Head of caudate nucleus (tissue), 42 donors: ENCODE measurements around the gene SUMF1.
"Not testable (repeated sequence)": the region's sequence is repeated elsewhere in the genome, so short reads cannot be mapped to it uniquely, and the experiment has no call there.

Experiments used
- DNase-seq, 42 donors: peaks; one replicate each; pipeline versions ENCODE4 v3.0.0 to v3.0.0-alpha.2; 2020 to 2021; ENCODE audit warnings: mixed read lengths in 7 of 42
- intact Hi-C: fragments of 100-400 bp; cut with DNase I; formaldehyde crosslinking; loops from one replicate; pipeline ENCODE4 v1.15.0; 2022

The SUMF1 gene

DNA sequence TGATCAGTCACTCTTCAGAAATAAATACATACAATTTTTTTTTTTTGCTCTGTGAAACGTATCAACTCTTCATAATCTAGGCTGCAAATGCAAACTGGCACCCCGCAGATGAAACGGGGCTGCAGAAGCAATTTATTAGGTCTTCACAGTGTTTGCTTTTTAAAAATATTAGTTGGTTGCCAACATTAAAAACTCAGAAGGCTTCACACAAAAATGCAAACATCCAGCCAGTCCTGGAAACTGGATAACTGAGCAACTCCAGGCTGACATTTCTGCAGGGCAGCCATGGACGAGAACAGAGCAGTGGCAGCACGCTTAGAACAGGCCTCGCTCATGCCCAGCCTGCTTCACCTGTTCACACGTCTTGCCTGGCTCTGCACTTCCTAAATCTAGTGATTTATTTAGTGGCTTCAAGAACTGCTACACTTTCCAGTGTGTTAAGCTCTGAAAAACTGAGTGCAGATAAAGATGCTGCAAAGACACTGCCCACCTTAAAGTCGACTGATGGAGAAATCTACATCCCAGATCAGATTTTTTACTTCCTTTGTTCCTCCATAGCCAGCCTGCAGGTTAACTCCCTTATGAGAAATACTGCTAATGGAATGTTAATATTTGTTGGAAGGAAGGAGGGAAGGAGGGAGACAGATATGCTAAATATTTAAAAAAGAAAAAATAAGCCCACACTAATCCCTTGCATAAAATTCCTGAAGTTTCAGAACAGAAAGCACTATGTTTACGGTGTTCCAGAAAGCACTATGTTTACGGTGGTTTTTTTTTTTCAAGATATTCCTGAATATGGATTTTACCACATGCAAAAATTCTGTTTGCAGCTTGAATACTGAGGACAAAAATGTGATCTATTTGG lies 110.3 kb downstream of the SUMF1 start:
- no peak for DNase-seq
- intact Hi-C loops: no loop called here

DNA sequence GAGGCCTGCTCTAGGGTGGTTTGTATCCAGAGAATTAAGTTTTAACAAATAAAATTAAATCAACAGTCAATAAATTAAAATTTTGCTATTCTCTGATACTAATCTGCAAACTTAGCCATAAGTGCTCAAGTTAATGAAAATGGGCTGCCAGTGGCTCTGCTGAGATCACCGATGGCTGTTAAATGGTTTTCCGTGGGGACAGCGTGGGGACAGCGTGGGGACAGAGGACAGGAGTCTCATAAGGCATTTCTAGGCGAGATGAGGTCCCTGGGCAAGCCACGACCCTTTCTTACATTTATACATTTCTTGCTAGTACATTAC lies 110.9 kb downstream of the SUMF1 start:
- DNase-seq: no peak
- intact Hi-C loops: no loop called here

DNA sequence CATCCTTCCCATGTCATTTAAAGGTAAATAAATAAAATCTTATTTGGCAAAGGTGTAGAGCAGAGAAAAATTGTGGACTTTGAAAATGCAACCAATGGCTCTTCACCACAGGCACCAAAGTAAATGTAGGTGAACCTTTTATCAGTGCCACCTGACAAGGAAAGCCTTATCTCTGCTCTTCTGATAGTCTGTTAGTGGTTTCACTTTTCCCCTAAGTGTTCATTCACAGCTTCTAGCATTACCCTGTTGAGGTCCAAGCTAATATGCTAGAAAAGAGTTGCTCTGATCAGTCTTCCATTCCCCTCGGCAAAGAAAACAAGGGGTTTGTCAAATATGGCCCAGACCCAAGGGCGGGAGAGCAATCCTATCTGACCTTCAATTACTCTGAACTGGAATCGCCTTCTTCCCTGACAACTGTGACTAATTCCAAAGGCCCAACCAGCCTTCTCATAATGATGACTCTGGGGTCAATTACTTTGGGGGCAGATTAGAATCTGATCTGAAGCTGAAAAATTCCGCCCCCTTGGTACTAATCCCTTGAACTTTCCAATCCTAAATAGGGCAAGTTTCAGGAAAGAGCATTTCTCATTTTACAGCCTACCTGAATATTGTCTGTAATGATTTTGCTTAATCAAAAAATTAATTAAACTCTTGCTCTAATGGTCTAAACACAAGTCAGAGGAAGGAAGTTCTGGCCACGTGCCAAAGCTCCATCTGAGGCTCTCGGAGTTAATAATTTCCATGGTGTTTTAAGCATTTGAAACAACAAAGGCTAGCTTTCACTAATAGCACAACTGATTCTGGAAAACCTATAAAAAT lies 111.5 kb downstream of the SUMF1 start:
- DNase-seq: peak in 26 of 42 donors; percentile 10 to 76 (median 38)
- intact Hi-C loops: no loop called here

DNA sequence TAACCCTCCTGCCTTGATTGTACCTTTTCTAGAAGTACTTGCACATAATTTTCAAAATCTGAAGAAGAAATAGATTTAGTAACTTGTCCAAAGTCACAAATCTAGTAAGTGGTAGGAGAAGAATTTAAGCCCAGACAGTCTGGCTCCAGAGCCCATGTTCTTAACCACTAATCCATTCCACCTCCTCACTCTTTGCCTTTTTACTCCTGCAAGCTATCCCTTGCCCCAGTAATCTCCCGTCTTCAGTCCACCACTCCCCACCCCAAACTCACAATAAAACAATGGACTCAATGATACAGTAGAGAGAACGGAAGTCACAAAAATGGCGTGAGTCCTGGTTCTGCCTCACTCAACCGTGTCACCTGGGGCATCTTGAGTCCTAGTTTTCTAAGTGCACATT lies 115.2 kb downstream of the SUMF1 start:
- intact Hi-C loops: no loop called here
- DNase-seq: no peak

DNA sequence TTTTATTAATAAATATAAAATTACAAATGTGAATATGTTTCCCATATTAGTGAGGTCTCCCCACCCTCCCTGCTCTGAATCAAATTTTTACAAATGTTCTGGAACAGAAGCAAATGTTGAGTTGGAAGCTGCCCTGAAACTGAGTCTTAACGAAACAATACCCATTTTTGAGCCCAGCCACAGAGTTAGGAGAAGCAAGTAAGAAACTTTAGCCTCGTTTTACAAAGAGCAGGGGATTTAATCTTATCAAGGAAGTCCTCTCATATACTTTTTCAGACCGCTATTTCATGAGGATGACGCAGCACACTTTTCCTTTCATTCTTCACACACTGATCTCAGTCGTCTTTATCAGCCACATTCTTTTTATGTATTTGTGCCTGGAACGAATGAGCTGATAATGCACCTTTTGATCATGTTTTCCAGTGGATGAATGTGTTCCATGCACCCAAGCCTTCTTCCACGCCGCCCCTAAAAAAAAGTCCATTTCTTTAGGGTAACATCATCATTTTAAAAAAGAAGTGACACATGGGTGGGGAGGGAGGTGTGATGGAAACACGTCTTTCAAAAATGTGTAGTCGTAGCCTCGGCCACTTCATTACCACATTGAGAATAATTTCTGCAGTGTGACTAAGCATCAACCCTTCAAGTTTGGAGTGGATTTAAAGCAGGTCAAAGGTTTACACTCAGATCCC lies 115.8 kb downstream of the SUMF1 start:
- intact Hi-C loops: no loop called here
- no peak for DNase-seq

DNA sequence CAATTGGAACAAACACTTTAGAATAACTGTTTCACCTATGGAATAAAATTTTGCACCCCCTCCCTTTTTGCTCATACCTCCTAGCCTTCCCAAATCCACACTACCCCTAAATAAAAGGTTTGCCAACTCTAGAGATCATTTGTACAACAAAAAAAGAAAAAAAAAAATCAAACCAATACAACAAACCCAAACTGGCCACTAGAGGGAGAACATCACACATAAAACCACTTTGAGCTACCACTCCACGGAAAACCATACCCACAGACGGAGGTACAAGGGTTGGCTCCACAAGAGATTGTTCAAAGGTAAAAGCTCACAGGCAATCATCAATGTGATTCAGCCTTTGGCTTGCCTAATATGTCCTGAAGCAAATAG lies 116.3 kb downstream of the SUMF1 start:
- intact Hi-C loops: no loop called here
- DNase-seq: peak in 25 of 42 donors; percentile 10 to 82 (median 51)

DNA sequence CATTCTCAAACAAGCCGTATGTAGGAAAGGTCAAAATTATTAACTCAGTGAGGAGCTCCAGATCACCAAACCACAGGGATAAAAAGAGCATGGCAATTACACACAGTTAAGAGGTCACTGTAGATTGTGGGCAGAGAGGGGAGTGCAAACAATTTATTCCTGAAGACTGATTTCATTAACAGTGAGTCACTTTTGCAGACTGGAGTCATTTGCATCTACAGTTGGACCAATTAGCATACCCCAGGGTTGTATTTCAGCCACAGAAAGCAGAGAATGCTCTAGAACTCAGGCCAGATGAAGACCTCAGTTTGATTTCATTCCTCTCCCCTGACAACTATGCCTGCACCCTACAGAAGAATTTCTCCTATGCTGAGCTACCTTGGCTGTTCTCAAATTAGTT lies 123.8 kb downstream of the SUMF1 start:
- intact Hi-C loops: no loop called here

DNA sequence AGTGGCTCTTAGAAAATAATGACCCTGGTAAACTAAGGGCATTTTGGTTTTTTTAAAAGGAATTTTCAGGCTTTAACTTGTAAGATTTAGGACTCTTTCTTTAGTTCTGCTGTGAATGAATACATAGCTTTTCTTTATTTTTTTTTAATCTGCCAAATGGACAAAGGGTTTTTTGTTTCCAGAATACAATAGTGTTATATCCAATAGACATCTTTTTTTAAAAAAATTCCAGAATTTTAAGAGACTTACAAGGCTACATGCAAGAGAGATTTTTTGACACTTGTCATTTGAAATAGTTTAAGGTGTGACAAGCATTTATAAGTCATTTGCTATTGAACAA lies 125.8 kb downstream of the SUMF1 start:
- intact Hi-C loops: no loop called here

More for the DNA sequence above, 123.8 kb downstream of the SUMF1 start:
- DNase-seq: no peak

DNA sequence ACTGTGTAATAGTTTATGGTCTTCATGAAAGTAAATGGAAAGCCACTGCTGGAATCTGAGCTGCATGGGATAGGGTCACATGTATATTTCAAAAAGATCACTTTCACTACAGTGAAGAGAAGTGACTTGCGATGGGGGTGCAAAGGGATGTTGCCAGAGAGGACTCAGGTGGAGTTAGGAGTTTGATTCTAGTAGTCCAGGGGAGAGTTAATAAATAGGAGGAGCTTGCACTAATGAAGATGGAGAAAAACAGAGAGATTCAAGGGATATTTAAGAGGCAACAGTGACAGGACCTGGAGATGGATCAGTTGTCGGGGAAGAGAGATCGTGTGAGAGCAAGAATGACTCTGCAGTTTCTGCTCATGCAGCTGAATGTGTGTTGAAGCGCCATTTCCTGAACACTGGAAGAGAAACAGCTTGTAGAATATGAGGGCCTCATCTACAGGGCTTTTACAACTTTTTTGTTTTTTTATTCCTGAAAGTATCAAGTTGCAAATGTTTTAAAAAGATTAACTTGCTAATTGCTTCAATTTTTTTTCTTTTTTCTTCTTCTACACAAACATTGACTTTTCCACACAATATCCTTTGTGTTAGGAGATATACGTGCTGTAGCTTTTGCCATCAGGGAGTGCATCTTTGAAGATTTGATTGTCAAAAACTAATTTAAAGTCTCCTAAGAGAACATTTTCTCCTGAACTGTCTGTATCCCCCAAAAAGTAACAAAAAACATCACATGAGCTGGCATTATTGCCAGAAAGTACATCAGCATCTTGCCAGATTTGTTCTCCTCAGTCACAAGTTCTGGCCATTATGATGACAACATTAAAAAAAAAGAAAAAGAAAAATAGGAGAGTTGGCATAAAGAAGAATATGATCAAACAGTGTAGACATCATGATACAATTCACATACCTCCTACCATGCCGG lies 126.4 kb downstream of the SUMF1 start:
- intact Hi-C loops: no loop called here
- peak in 6 of 42 donors; percentile 7 to 62 (median 28) for DNase-seq

More for the DNA sequence above, 125.8 kb downstream of the SUMF1 start:
- DNase-seq: no peak

DNA sequence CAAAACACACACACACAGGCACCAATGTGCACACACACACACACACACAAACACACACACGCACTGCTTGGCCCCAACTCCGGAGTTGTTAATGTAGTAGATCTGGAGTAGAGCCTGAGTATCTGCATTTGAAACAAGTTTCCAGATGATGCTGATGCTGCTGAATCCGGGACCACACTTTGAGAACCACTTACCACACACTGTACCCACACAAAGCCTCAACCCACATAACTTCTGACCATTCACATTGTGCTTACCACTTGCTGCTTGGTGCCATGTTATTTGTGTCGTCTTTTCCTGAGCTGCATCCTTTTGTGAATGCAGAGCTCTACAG lies 127.0 kb downstream of the SUMF1 start:
- intact Hi-C loops: no loop called here

DNA sequence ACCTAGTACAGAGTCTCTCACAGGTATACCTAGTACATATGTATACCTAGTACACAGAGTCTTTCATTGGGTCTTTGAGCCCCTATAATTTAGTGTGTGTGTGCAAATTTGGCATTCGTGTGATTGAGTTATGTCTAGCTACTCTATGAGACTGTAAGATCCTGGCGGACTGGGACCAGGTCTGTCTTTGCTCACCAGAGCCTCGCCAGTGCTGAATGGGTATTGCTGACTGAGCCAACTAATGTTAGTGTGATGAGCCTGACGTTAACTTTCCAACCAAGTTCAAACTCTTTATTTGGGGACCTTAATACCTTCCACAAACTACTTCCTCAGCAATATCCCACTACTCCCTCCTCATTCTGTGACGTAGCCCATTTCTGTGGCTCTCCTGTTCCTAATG lies 128.3 kb downstream of the SUMF1 start:
- intact Hi-C loops: no loop called here
- DNase-seq: no peak

More for the DNA sequence above, 127.0 kb downstream of the SUMF1 start:
- DNase-seq: no peak

DNA sequence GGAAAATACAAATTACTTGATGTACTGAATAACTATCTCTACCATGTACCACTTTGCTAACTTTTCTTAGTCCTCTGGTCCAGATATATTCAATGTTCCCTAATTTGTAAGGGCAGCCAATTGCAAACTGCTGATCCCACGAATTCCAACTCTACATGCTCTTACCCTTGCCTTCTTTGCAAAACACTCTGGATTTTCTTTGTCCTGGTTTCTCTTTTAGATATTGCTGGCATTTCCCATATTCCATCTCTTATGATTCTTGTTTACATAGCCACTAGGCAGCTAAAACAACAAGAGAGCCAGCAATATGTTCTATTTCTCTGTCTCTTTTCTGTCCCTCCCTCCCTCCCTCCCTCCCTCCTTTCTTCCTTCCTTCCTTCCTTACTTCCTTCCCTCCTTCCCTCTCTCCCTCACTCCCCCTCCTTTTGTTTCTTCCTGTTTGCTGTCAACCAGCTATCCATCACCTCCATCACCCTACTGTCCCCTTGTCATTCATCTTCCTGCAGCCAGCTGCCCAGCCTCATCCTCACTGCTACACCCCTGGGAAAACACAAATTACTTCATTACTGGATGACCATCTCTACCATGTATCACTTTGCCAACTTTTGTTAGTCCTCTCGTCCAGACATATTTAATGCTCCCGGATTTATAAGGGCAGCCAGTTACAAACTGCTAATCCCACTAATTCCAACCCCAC lies 130.1 kb downstream of the SUMF1 start:
- intact Hi-C loops: no loop called here
- no peak for DNase-seq

DNA sequence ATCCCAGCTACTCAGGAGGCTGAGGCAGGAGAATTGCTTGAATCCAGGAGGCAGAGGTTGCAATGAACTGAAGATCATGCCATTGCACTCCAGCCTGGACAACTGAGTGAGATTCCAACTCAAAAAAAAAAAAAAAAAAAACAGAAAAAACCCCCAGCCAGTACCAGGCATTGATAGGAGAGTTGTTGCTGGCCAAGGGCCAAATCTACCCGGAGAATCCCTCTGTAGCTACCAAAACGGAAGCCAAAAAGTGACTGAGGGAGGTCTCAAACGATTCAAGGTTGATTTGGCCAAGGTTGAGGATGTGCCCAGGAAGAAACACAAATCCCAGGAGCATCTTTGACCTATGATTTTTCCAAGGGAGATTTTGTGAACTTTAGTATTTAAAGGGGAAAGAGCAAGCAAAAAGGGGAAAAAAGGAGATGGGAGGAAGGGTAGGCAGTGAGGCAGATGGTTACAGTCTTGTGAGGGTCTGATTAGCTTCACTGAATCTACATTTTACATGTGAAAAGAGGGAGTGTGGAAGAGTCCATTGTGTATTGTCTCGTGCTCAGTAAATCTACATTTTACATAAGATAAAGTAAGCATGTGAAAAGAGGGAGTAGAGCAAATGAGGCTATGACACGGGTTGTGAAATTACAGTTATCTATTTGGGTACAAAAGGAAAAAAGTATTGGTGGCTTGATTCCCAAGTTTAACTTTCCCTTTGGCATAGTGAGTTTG lies 131.1 kb downstream of the SUMF1 start:
- DNase-seq: peak in 1 of 42 donors; percentile 51
- intact Hi-C loops: no loop called here

DNA sequence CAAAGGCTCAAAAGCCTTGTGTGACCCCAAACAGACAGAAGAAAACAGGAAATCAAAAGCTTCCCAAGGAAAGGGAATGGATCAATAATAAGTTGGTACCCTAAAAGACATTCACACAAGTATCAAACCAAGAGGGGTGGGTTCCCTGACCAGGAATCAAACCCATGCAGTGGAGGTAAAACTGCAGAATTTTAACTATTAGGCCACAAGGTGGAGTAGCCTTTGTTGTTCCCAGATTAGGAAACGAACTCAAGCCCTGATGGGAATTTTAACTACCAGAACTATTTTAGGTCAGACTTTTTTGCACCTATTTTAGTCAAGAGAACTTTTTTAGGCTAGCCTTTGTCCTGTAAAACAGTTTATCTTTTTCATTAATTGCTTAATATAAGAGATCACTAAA lies 132.5 kb downstream of the SUMF1 start:
- intact Hi-C loops: no loop called here
- no peak for DNase-seq

DNA sequence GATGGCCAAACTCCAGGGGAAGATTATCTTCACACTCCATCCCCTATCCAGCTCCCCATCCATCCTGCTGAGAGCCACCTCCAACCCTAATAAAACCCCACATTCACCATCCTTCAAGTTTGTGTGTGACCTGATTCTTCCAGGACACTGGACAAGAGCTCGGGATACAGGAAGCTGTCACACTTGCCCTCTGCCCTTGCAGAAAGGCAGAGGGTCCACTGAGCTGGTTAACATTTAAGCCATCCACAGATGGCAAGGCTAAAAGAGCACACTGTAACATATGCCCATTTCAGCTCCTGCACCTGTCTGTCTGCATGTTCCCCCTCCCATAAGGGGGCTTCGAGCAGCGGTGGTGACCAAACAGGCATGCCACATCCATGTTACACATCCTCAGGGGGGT lies 134.1 kb downstream of the SUMF1 start:
- DNase-seq: no peak
- intact Hi-C loops: no loop called here

DNA sequence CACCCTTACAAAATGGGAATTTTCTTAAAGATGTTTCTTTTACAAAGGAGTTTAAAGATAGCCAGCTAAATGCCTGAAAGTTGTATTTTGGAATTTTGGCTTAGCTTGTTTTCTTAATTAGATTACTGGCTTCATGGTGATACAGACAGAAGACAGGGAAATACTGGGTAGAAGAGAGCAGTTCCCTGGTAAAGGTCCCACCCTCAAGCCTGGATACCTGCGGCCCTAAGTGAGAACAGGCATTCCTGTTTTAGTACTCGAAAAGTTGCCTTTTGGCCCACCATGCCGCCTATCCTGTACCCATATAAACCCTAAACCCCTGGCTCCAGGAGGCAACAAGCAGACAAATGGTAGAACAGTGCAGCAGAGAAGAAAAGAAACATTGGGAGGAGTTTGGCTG lies 134.5 kb downstream of the SUMF1 start:
- DNase-seq: no peak
- intact Hi-C loops: no loop called here

DNA sequence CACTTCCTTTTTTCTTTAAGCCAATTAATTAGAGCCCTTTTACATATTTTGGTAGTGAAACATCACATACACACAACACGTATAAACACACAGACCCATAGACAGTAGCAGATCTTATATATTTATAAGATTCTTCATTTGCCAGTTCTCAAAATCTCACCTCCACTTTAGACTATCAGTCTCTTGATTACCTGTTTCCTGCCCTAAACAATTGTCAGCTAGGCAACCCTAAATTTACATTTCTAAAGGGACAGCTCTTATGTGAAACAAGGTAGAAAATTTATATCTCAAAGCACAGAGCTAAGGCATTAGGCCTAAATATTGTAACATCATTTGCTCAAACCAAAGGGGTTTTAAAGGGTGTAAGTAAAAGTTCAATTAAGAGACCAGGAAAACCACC lies 135.0 kb downstream of the SUMF1 start:
- DNase-seq: no peak
- intact Hi-C loops: no loop called here

DNA sequence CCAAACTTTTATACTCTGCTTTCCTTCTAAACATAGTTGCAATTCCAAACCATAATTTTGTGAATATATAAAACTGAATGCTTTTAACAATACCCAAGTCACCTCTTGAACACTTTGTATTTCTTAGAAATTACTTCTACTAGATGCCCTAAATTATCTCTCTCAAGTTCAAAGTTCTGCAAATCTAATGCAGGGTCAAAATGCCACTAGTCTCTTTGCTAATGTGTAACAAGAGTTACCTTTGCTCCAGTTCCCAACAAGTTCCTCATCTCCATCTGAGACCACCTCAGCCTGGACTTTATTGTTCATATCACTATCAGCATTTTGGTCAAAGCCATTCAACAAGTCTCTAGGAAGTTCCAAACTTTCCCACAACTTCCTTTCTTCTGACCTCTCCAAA lies 137.3 kb downstream of the SUMF1 start:
- DNase-seq, intact Hi-C loops: not testable (repeated sequence)
